GM12878 (cell line): ENCODE data around the gene EIF4ENIF1. TPM values are rescaled to one million over a fixed set of nuclear protein-coding genes. Genes with fewer than 3 reads are reported as not detected.
A peak's percentile ranks its signal among the peaks of the same experiment; 100 is the strongest.

Experiments
- ASH2L ChIP-seq: fragments of 300-600, 200-600 bp; sonication (generic); IDR thresholded peaks from 2 replicates; pipeline ENCODE4 v1.6.1; 2017; ENCODE audit warnings: low read depth, mild to moderate bottlenecking, borderline replicate concordance
- BCL3 ChIP-seq: IDR thresholded peaks from 2 replicates; pipeline ENCODE4 v1.6.1; 2011; ENCODE audit warnings: borderline replicate concordance, low read depth, mild to moderate bottlenecking, moderate library complexity, low read length; ENCODE audit not compliant: insufficient read depth, poor library complexity, severe bottlenecking
- CREM ChIP-seq: IDR thresholded peaks from 2 replicates; pipeline ENCODE4 v1.6.1; 2014; ENCODE audit warnings: antibody characterized with exemption, low read depth
- E2F4 ChIP-seq: IDR thresholded peaks from 2 replicates; pipeline ENCODE4 v1.6.1; 2012; ENCODE audit warnings: low read depth, low read length, improper control_type of control experiment
- ESRRA ChIP-seq: IDR thresholded peaks from 2 replicates; pipeline ENCODE4 v1.6.1; 2012; ENCODE audit warnings: mild to moderate bottlenecking, low read length, improper control_type of control experiment
- IRF3 ChIP-seq: fragments of 450-650 bp; IDR thresholded peaks from 2 replicates; pipeline ENCODE4 v1.6.1; 2014; ENCODE audit warnings: mild to moderate bottlenecking
- IRF5 ChIP-seq: fragments of 450-650 bp; IDR thresholded peaks from 2 replicates; pipeline ENCODE4 v1.6.1; 2017; ENCODE audit warnings: borderline replicate concordance
- LARP7 ChIP-seq: fragments of 450-650 bp; IDR thresholded peaks from 2 replicates; pipeline ENCODE4 v1.6.1; 2017; ENCODE audit warnings: mild to moderate bottlenecking
- MLLT1 ChIP-seq: fragments of 450-650 bp; IDR thresholded peaks from 2 replicates; pipeline ENCODE4 v1.6.1; 2016; ENCODE audit warnings: mild to moderate bottlenecking
- REST ChIP-seq: IDR thresholded peaks from 2 replicates; pipeline ENCODE4 v1.6.1; 2012; ENCODE audit warnings: mild to moderate bottlenecking, low read depth, low read length
- RUNX3 ChIP-seq: IDR thresholded peaks from 2 replicates; pipeline ENCODE4 v1.6.1; 2012; ENCODE audit warnings: low read length, inconsistent platforms
- SMAD1 ChIP-seq: fragments of 450-650 bp; IDR thresholded peaks from 2 replicates; pipeline ENCODE4 v1.6.1; 2018; ENCODE audit warnings: mild to moderate bottlenecking, low read depth; ENCODE audit not compliant: partially characterized antibody
- polyA plus RNA-seq, 11 experiments: library from polyadenylated mRNA; depleted of rRNA in 4 of 11; unstranded in 6 of 11; stranded (reverse) in 5 of 11; fragments of >200 nt; fragmentation: Nextera tagmentation in 4 of 11; fragmentation: Illumina TruSeq in 1 of 11; extraction: Ambion mirVana in 4 of 11; extraction: Trizol in 1 of 11; gene quantifications; 1 replicate in 1 of 11; 2 replicates in 10 of 11; pipeline versions ENCODE4 v1.2.1 to v1.2.3, GENCODE V29; 2011 to 2016; ENCODE audit warnings: inconsistent platforms in 2 of 11, missing spikeins in 2 of 11, low read depth in 1 of 11
- total RNA-seq, 4 experiments: library from RNA; depleted of rRNA in 3 of 4; stranded (reverse); fragments of >200 nt in 3 of 4; fragmentation: Illumina TruSeq in 1 of 4; extraction: Trizol in 1 of 4; gene quantifications; 2 replicates each; pipeline versions ENCODE4 v1.2.1 to v1.2.3, GENCODE V29; 2013 to 2021
- TF ChIP-seq, protein P1 (sequence below), 3 experiments: IDR thresholded peaks in 2 of 3; conservative IDR thresholded peaks in 1 of 3; 2 replicates each; pipeline ENCODE4 v1.5.1; 2011; ENCODE audit warnings: low read depth in 3 of 3, low read length in 3 of 3, mild to moderate bottlenecking in 3 of 3, control low read depth in 2 of 3, moderate library complexity in 2 of 3, inconsistent platforms in 1 of 3, mixed read lengths in 1 of 3; ENCODE audit not compliant: control insufficient read depth in 2 of 3, insufficient read depth in 1 of 3; ENCODE audit errors: extremely low read depth in 1 of 3
- TF ChIP-seq, protein P2 (sequence below): IDR thresholded peaks from 2 replicates; pipeline ENCODE4 v1.6.1; 2011; ENCODE audit warnings: low read depth, mild to moderate bottlenecking, low read length, moderate library complexity, borderline replicate concordance; ENCODE audit errors: extremely low read depth

EIF4ENIF1 gene
- total and polyA plus RNA-seq, 10 of the 15 experiments (the other 5 are each of a cell fraction or from before 2014, with no cell fraction given), result 4.4 to 43.7 (median 24.4) TPM

GRCh38 chr22:31496007-31496734 is 6.5 kb upstream of the EIF4ENIF1 start, which contains the start of gene SFI1 (continued):
- TF ChIP-seq, protein P1, sequence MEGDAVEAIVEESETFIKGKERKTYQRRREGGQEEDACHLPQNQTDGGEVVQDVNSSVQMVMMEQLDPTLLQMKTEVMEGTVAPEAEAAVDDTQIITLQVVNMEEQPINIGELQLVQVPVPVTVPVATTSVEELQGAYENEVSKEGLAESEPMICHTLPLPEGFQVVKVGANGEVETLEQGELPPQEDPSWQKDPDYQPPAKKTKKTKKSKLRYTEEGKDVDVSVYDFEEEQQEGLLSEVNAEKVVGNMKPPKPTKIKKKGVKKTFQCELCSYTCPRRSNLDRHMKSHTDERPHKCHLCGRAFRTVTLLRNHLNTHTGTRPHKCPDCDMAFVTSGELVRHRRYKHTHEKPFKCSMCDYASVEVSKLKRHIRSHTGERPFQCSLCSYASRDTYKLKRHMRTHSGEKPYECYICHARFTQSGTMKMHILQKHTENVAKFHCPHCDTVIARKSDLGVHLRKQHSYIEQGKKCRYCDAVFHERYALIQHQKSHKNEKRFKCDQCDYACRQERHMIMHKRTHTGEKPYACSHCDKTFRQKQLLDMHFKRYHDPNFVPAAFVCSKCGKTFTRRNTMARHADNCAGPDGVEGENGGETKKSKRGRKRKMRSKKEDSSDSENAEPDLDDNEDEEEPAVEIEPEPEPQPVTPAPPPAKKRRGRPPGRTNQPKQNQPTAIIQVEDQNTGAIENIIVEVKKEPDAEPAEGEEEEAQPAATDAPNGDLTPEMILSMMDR (IDR thresholded peaks at IDR 0.05 in 2 of 3, conservative IDR thresholded peaks at IDR 0.05 in 1 of 3; ENCODE audit: control insufficient read depth in 2 of 3, extremely low read depth in 1 of 3, insufficient read depth in 1 of 3, low read depth in 3 of 3, low read length in 3 of 3), result peak; percentile 21 to 34 (median 24); a peak in 3 of 6 replicates
- TF ChIP-seq BCL3, result peak; percentile 39
- no peak for TF ChIP-seq ESRRA
- TF ChIP-seq, protein P2, sequence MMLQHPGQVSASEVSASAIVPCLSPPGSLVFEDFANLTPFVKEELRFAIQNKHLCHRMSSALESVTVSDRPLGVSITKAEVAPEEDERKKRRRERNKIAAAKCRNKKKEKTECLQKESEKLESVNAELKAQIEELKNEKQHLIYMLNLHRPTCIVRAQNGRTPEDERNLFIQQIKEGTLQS, result no peak
- TF ChIP-seq MLLT1, result 0 out of 2 replicates have a peak, but pooled peaks have one; percentile 46
- TF ChIP-seq SMAD1, result peak; percentile 31
- TF ChIP-seq IRF5, result no peak
- no peak for TF ChIP-seq IRF3
- TF ChIP-seq LARP7, result peak; percentile 57; the same call in 1 of the 2 replicates
- peak; percentile 63 for TF ChIP-seq RUNX3
- TF ChIP-seq ASH2L, result no peak
- peak; percentile 63 for TF ChIP-seq CREM
- no peak for TF ChIP-seq REST
- TF ChIP-seq E2F4, result peak; percentile 67; the same call in 1 of the 2 replicates
